Endothelial cell (in vitro differentiated cells): ENCODE measurements around the gene PRLHR. TPM values are rescaled to one million over a fixed set of nuclear protein-coding genes. Genes with fewer than 3 reads are reported as not detected.

Experiments
- DNase-seq: peaks from one replicate; pipeline ENCODE4 v3.0.0; 2021; ENCODE audit warnings: low spot score
- H3K27ac Mint-ChIP-seq: one replicate; pipeline ENCODE4 v1.8.0; 2021; ENCODE audit warnings: mixed read lengths, inconsistent platforms; ENCODE audit not compliant: unreplicated experiment
- H3K27me3 Mint-ChIP-seq: one replicate; pipeline ENCODE4 v1.8.0; 2021; ENCODE audit warnings: mild to moderate bottlenecking, moderate library complexity, mixed read lengths, inconsistent platforms; ENCODE audit not compliant: unreplicated experiment
- H3K36me3 Mint-ChIP-seq: one replicate; pipeline ENCODE4 v1.8.0; 2021; ENCODE audit warnings: mild to moderate bottlenecking, low read depth, mixed read lengths, inconsistent platforms; ENCODE audit not compliant: unreplicated experiment
- H3K4me1 Mint-ChIP-seq: one replicate; pipeline ENCODE4 v1.8.0; 2021; ENCODE audit warnings: mild to moderate bottlenecking, mixed read lengths, inconsistent platforms; ENCODE audit not compliant: unreplicated experiment
- H3K4me3 Mint-ChIP-seq: one replicate; pipeline ENCODE4 v1.8.0; 2021; ENCODE audit warnings: mild to moderate bottlenecking, mixed read lengths, inconsistent platforms; ENCODE audit not compliant: unreplicated experiment
- H3K9me3 Mint-ChIP-seq: one replicate; pipeline ENCODE4 v1.8.0; 2021; ENCODE audit warnings: mixed read lengths, inconsistent platforms; ENCODE audit not compliant: unreplicated experiment
- CTCF ChIP-seq: fragments of 200-600 bp; sonication (generic); IDR thresholded peaks from one replicate; pipeline ENCODE4 v1.5.0; 2021; ENCODE audit warnings: antibody characterized with exemption; ENCODE audit not compliant: unreplicated experiment
- total RNA-seq: library from RNA; stranded (reverse); fragmentation: NEBNext Ultra II Directional; extraction: Animal tissue kit (Norgen Biotek cat#: 25700); gene quantifications from one replicate; pipeline ENCODE4 v1.2.1, GENCODE V29; 2021; ENCODE audit not compliant: unreplicated experiment

PRLHR gene
- total RNA-seq, 1 donor from 2014 or later = not detected

DNA sequence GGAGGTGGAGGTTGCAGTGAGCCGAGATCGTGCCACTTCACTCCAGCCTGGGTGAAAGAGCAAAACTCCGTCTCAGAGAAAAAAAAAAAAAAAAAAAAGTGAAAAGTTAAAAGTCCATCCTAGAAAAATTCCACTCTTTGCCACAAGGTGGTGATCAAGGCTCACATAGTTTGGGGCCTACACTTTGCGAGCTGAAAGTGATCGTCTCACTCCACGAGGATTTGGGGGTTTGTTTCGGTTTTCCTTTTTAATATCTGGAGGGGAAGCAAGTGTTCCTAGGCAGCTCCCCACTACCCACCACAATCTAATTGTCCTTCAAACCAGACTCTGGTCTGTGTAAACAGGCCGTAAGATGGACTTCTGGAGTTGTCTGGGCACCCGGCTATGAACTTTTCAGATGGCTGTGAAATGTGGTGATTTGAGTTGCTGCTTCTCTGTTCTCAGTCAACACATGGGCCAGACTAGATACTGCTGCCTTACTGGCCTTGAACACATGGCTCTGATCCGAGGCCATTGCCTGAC, 27.1 kb downstream of the PRLHR start:
- peaks cover 5% of the 10 kb centered on the region for H3K27me3 Mint-ChIP-seq
- H3K4me3 Mint-ChIP-seq = no peak overlapping the region
- peak; percentile 67 for DNase-seq
- H3K9me3 Mint-ChIP-seq = no peaks in the 10 kb centered on the region
- H3K27ac Mint-ChIP-seq = no peak overlapping the region
- H3K4me1 Mint-ChIP-seq = no peaks in the 10 kb centered on the region
- no peaks in the 10 kb centered on the region for H3K36me3 Mint-ChIP-seq
- TF ChIP-seq CTCF = peak; percentile 97

GRCh38 chr10:118567701-118568248, 27.7 kb downstream of the PRLHR start:
- Mint-ChIP-seq H3K9me3 (no peaks in the 10 kb centered on the region), H3K36me3 (no peaks in the 10 kb centered on the region), H3K27ac (no peak overlapping the region), H3K4me3 (no peak overlapping the region), H3K4me1 (no peaks in the 10 kb centered on the region), H3K27me3 (peaks cover 5% of the 10 kb centered on the region)
- TF ChIP-seq CTCF = no peak
- no peak for DNase-seq

- TF ChIP-seq CTCF = no peak
- no peaks in the 10 kb centered on the region for H3K4me1 Mint-ChIP-seq
- no peak for DNase-seq
- H3K36me3 Mint-ChIP-seq = no peaks in the 10 kb centered on the region
- no peaks in the 10 kb centered on the region for H3K9me3 Mint-ChIP-seq
- H3K27ac Mint-ChIP-seq = no peak overlapping the region
- peaks cover 5% of the 10 kb centered on the region for H3K27me3 Mint-ChIP-seq
- no peak overlapping the region for H3K4me3 Mint-ChIP-seq
Measured at GRCh38 chr10:118566911-118567310, 28.5 kb downstream of the PRLHR start.

DNA sequence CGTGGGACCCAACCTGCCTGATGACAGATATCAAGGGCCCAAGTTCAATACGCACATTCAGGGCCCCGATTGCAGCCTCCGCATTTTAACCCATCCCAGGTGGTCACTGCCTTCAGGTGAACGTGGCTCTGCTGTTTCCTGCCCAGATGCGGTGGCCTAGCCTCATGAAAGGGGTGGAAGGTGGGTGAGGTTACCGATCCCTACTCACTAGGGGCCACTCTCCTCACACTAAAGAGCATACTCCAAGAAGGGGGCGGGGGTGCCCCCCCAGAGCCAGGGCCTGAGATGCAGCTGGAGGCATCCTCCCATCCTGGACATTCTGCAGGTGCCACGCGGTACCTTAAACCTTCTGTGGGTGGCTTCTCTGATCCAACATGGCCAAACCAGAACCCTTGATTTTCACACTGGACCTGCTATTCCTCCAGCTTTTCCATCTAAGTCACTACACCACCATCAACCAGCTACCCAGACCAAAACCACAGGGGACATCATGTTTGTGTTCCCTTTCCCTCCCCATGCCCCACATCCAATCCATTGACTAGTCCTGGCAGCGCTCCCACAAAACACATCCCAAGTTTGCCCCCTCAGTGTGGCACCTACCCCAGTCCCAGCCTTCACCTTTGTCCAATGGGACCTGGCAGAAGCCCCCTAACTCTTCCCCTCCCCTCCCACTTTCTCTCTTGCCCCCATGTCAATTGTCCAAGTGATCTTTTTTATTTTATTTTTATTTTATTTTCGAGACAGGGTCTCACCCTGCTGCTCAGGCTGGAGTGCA, 30.0 kb downstream of the PRLHR start:
- no peak overlapping the region for H3K4me3 Mint-ChIP-seq
- no peak for DNase-seq
- no peaks in the 10 kb centered on the region for H3K4me1 Mint-ChIP-seq
- H3K36me3 Mint-ChIP-seq = no peaks in the 10 kb centered on the region
- TF ChIP-seq CTCF = no peak
- H3K27ac Mint-ChIP-seq = no peak overlapping the region
- no peaks in the 10 kb centered on the region for H3K9me3 Mint-ChIP-seq
- H3K27me3 Mint-ChIP-seq = peaks cover 5% of the 10 kb centered on the region

DNA sequence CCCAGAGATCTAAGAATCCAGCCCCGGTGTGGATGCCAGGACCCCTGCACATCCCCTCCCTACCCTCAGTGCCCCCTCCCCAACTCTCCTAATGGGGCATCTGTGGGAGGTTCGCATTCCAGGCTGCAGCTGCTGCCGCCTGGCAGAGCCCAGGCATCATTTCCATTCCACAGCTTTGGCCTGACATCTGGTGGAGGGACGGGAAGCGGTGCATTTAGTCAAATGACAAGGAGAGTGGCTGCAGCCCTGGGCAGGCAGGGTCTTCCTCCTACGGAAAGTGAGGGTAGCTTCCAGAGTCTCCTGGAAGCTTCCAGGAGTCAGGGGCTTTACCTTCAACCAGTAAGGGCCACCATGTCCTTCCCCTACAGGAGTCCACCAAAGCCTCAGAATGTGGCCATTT, 30.8 kb downstream of the PRLHR start:
- no peak overlapping the region for H3K4me3 Mint-ChIP-seq
- no peak overlapping the region for H3K27ac Mint-ChIP-seq
- H3K36me3 Mint-ChIP-seq = no peaks in the 10 kb centered on the region
- no peaks in the 10 kb centered on the region for H3K9me3 Mint-ChIP-seq
- H3K27me3 Mint-ChIP-seq = peaks cover 5% of the 10 kb centered on the region
- DNase-seq = peak; percentile 43
- TF ChIP-seq CTCF = no peak
- no peaks in the 10 kb centered on the region for H3K4me1 Mint-ChIP-seq
